ENCODE data around the gene PGAP6. TPM values are rescaled to one million over a fixed set of nuclear protein-coding genes. Genes with fewer than 3 reads are reported as not detected.

Gene PGAP6
- total and polyA plus RNA-seq, 9 of the 15 experiments (the other 6 are each of a cell fraction or from before 2014, with no cell fraction given) = 0.45 to 50.2 (median 39.3) TPM

GRCh38 chr16:425082-425718 is 43.4 kb upstream of the PGAP6 start, which contains the start of gene RAB11FIP3 (continued):
- TF ChIP-seq, protein P1, sequence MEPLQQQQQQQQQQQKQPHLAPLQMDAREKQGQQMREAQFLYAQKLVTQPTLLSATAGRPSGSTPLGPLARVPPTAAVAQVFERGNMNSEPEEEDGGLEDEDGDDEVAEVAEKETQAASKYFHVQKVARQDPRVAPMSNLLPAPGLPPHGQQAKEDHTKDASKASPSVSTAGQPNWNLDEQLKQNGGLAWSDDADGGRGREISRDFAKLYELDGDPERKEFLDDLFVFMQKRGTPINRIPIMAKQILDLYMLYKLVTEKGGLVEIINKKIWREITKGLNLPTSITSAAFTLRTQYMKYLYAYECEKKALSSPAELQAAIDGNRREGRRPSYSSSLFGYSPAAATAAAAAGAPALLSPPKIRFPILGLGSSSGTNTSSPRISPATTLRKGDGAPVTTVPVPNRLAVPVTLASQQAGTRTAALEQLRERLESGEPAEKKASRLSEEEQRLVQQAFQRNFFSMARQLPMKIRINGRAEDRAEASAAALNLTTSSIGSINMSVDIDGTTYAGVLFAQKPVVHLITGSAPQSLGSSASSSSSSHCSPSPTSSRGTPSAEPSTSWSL (CRISPR knock-in tag; IDR thresholded peaks at IDR 0.05; ENCODE audit: borderline replicate concordance) = no peak
- TF ChIP-seq NONO (IDR thresholded peaks at IDR 0.05; ENCODE audit: low read depth in 2 of 2, low read length in 1 of 2) (0 out of 4 replicates have a peak, but pooled peaks of 1 of the 2 experiments have one; percentile 10), ZNF224 (CRISPR knock-in tag; IDR thresholded peaks at IDR 0.05) (0 out of 2 replicates have a peak, but pooled peaks have one; percentile 20), NR4A1 (CRISPR knock-in tag; IDR thresholded peaks at IDR 0.05) (no peak), NR4A1 (tag; IDR thresholded peaks at IDR 0.05) (peak; percentile 76), FOXA3 (CRISPR knock-in tag; conservative IDR thresholded peaks at IDR 0.05 in 1 of 2, IDR thresholded peaks at IDR 0.05 in 1 of 2) (peak in 1 of 2 experiments; percentile 87; a peak in 2 of 4 replicates), STAG1 (CRISPR knock-in tag; IDR thresholded peaks at IDR 0.05; ENCODE audit: borderline replicate concordance) (no peak), POLR2A (conservative IDR thresholded peaks at IDR 0.05) (peak; percentile 76), CEBPG (CRISPR knock-in tag; IDR thresholded peaks at IDR 0.05) (peak; percentile 35; the same call in 1 of the 2 replicates), CEBPG (tag; conservative IDR thresholded peaks at IDR 0.05 in 1 of 2, IDR thresholded peaks at IDR 0.05 in 1 of 2) (no peak), ZBTB2 (IDR thresholded peaks at IDR 0.05) (peak; percentile 74), JUND (IDR thresholded peaks at IDR 0.05; ENCODE audit: borderline replicate concordance, low read depth, low read length) (peak; percentile 58; the same call in 1 of the 2 replicates), JUND (tag; IDR thresholded peaks at IDR 0.05; ENCODE audit: borderline replicate concordance, low read depth, low read length) (no peak; the same call in 2 of the 3 replicates), ELF4 (CRISPR knock-in tag; IDR thresholded peaks at IDR 0.05) (no peak), ZNF184 (CRISPR knock-in tag; IDR thresholded peaks at IDR 0.05) (no peak), ESRRA (IDR thresholded peaks at IDR 0.05; ENCODE audit: borderline replicate concordance, low read depth) (peak; percentile 20; the same call in 1 of the 2 replicates), HNRNPLL (IDR thresholded peaks at IDR 0.05; ENCODE audit: low read depth, low read length, poor library complexity, severe bottlenecking) (peak; percentile 57)
- TF ChIP-seq, protein P2, sequence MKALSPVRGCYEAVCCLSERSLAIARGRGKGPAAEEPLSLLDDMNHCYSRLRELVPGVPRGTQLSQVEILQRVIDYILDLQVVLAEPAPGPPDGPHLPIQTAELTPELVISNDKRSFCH (CRISPR knock-in tag; IDR thresholded peaks at IDR 0.05) = no peak
- TF ChIP-seq, protein P2 (tag; IDR thresholded peaks at IDR 0.05) = peak; percentile 82
- TF ChIP-seq, protein P3, sequence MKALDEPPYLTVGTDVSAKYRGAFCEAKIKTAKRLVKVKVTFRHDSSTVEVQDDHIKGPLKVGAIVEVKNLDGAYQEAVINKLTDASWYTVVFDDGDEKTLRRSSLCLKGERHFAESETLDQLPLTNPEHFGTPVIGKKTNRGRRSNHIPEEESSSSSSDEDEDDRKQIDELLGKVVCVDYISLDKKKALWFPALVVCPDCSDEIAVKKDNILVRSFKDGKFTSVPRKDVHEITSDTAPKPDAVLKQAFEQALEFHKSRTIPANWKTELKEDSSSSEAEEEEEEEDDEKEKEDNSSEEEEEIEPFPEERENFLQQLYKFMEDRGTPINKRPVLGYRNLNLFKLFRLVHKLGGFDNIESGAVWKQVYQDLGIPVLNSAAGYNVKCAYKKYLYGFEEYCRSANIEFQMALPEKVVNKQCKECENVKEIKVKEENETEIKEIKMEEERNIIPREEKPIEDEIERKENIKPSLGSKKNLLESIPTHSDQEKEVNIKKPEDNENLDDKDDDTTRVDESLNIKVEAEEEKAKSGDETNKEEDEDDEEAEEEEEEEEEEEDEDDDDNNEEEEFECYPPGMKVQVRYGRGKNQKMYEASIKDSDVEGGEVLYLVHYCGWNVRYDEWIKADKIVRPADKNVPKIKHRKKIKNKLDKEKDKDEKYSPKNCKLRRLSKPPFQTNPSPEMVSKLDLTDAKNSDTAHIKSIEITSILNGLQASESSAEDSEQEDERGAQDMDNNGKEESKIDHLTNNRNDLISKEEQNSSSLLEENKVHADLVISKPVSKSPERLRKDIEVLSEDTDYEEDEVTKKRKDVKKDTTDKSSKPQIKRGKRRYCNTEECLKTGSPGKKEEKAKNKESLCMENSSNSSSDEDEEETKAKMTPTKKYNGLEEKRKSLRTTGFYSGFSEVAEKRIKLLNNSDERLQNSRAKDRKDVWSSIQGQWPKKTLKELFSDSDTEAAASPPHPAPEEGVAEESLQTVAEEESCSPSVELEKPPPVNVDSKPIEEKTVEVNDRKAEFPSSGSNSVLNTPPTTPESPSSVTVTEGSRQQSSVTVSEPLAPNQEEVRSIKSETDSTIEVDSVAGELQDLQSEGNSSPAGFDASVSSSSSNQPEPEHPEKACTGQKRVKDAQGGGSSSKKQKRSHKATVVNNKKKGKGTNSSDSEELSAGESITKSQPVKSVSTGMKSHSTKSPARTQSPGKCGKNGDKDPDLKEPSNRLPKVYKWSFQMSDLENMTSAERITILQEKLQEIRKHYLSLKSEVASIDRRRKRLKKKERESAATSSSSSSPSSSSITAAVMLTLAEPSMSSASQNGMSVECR (CRISPR knock-in tag; IDR thresholded peaks at IDR 0.05) = peak; percentile 66; the same call in 1 of the 2 replicates

Measured in K562 (cell line).